GM21423 (cell line): ENCODE results near the gene ZNF775.
A peak's percentile ranks its signal among the peaks of the same experiment; 100 is the strongest.

Experiments
- ATAC-seq: cut with Tn5 transposase; IDR thresholded peaks from one replicate; pipeline ENCODE4 v1.9.1; 2021; ENCODE audit warnings: mild to moderate bottlenecking, moderate library complexity; ENCODE audit not compliant: unreplicated experiment

ZNF775 gene

DNA sequence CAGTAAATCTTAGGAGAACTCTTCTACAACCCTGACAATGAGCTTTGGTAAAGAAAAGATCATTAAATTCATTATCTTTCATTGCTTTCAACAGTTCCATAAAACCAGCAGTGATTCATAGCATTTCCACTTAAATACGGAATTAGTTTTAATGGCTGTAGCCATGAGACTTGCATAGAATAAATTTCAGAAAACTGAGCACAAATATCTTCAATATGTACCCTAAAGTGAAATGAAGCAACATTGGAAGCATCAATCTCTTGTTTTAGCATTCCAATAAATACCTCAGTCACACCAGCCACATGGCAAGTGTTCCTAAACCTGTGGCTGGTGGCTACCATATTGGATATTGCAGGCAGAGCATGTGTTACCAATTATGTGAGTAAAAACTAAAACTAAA is 34.1 kb upstream of the ZNF775 start:
- ATAC-seq = no peak

DNA sequence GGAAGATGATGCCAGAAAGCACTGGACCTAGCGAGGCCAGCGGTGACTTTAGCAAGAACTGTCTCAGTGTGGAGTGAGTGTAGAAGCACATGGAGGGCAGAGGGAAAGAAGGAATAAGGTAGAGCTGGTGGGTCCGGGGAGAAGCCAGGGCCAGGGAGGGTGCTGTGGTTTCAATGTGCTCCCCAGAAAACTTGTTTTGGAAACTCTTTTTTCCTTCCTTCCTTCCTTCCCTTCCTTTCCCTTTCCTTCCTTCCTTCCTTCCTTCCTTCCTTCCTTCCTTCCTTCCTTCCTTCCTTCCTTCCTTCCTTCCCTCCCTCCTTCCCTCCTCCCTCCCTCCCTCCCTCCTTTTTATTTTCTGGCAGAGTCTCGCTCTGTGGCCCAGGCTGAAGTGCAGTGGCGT is 32.2 kb upstream of the ZNF775 start:
- ATAC-seq = no peak

DNA sequence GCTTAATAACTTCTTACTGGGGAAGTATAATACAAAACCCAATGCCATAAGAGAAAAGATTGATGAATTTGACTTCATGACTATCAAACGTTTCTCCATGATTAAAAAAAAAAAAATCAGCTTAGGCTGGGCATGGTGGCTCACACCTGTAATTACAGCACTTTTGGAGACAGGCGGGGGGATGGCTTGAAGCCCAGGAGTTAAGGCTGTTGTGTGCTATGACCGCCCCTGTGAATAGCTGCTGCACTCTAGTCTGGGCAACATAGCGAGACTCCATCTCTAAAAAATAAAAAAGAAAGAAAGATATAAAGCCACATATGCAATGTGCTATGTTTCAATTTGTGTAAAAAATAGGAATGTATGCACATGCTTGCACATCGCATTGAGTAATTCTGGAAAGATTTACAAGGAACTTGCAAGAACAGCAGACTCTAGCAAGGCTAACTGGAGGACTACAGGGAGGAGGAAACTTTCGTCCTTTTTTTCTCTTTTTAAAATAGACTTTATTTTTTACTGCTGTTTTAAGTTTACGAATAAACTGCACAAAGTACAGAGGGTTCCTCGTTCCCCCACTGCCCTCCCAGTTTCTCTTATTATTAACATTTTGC is 27.4 kb upstream of the ZNF775 start:
- ATAC-seq = no peak

DNA sequence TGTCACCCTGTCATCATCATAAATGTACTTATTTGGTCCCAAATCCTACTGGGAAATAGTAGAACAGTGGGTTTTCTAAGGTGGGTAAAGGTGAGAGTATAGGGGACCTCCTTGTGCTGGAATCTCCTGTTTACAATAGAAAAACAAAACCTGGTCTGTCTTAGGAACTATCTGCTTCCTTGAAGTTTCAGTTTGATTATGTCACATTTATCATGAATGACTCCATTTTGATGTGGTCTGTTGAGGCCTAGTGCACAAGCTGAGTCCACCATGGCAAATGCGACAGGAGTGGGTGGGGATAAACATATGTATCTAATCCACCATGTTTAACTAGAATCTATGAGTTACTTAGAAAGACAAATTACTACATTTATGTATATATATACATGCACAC is 23.5 kb upstream of the ZNF775 start:
- no peak for ATAC-seq

DNA sequence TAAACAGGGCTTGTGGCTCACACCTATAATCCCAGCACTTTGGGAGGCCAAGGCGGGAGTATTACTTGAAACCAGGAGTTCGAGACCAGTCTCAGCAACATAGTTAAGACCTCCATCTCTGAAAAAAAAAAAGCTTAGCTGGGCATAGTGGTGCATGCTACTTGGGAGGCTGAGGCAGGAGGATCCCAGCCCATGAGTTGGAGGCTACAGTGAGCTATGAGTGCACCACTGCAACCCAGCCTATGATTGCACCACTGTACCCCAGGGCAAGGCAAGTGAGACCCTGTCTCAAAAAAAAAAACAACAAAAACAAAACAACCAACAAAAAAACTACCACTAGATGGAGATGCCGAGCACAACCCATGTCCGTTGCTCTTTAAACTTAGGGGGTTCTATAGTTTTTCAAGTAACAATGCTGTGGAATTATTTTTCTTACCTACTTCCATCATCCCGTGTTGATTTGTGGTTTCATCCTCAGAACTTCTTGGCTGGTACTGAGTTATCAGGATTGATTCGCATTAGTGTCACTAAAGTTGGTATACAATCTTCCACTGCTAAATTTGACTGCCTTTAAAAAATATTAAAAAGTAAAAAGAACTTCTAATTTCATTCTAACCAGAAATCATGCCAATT is 22.7 kb upstream of the ZNF775 start:
- no peak for ATAC-seq

DNA sequence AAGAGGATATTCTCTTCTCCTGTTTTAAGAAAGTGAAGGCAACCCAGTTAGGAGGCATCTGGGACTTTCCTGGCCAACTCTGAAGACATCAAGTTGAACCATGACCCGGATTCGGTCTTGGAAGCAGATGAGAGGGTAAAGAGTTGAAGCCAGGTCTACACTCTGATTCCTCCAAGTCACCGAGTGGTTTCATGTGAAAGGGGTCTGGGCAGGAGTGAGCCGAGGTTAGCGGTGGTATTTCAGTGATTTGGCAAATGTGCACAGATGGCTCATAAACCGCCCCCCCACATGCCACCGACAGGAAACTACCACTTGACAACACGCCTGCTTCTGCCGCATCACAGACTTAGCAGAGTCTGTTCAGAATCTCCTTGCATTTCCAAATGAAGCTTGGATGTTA is 21.9 kb upstream of the ZNF775 start:
- peak; percentile 44 for ATAC-seq

DNA sequence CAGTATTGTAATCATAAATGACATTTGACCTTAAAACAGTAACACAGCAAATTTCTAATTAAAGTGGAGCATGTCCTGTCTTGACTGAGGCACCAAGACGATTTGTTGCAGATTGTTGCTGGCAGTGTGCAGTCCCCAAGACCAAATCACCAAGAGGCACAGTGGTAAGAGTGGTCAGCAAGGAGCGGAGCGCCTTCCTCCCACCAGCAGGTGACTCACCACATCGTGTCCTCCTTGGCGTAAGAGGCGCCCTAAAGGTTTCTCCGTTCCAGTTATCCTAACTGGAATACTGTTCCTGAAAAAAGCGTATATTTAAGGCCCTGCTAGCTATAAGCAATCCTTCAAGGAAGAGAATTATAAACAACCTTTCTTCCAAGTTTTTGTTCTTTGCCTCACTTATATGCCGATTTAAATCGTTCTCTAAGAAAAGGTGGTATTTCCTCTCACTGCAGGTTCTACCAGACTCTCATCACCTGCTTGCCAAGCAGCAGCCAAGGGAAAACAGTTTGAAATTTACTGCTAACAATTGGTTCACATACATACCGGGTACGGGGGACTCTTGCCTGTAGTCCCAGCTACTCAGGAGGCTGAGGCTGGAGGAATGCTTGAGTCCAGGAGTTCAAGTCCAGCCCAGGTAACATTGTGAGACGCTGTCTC is 21.2 kb upstream of the ZNF775 start:
- ATAC-seq = peak; percentile 32

DNA sequence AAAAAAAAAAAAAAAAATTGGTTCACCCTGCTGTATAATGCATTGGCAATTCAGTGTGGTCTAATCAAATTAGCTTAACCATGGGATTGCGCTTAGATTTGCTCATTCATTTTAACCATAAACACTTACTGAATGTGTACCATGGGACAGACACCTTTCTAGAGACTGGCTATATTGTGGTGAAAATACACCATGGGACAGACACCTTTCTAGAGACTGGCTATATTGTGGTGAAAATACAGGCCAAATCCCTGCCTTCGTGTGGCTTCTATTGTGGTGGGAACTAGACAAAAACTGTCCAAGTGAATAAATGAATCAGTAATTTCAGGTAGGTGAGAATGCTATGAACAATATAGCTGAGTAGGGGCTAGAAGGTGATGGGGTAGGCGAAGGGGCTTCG is 20.7 kb upstream of the ZNF775 start:
- no peak for ATAC-seq

DNA sequence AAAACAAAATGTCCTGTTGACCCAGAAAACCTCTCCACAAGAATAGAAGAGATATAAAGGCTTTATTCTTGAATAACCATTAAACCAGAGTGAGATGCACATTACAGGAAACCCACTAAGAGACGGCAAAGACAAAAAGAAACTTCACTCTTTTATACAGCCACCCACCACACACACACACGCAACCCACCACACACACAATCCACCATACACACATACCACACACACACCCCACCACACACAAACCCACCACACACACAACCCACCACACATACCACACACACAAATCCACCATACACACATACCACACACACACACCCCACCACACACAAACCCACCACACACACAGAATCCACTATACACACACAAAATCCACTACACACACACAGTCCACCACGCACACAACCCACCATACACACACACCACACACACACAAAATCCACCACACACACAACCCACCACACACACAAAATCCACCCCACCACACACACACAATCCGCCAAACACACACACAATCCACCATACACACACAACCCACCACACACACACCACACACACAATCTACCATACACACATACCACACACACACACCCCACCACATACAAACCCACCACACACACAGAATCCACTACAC is 20.0 kb upstream of the ZNF775 start:
- ATAC-seq = no peak

DNA sequence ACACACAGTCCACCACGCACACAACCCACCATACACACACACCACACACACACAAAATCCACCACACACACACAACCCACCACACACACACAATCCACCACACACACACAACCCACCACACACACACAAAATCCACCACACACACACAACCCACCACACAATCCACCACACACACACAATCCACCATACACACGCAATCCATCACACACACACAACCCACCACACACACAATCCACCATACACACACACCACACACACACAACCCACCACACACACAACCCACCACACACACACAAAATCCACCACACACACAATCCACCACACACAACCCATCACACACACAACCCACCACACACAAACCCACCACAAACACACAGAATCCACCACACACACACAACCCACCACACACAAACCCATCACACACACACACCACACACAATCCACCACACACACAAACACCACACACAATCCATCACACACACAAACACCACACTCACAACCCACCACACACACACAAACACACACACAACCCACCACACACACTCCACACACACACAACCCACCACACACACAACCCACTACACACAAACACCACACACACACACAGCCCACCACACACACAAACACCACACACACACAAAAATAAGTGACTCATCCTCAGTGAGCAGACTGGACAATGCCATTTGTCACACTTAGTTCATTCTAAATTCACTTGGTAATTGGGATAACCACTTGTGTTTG is 19.3 kb upstream of the ZNF775 start:
- no peak for ATAC-seq

DNA sequence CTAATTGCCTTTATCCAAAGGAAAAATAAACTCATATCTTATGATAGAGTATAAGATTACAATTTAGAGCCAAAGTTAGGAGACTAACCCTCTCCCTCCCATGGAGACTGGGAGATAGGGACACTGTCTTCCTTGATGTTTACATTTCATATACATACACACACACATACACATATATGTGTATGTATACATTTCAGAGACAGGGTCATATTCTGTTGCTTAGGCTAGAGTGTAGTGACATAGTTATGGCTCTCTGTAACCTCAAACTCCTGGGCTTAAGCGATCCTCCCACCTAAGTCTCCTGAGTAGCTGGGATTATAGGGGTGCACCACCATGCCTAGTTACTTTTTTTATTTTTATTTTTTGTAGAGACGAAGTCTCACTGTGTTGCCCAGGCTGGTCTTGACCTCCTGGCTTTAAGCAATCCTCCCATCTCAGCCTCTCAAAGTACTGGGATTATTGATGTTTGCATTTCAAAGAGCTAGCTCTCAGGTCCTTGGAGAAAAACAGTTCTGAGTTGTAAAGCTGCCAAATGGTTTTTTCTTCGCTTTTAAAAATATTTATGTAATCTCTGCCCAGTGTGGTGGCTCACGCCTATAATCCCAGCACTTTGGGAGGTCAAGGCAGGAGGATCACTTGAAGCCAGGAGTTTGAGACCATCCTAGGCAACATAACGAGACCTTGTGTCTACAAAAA is 18.6 kb upstream of the ZNF775 start:
- ATAC-seq = no peak

DNA sequence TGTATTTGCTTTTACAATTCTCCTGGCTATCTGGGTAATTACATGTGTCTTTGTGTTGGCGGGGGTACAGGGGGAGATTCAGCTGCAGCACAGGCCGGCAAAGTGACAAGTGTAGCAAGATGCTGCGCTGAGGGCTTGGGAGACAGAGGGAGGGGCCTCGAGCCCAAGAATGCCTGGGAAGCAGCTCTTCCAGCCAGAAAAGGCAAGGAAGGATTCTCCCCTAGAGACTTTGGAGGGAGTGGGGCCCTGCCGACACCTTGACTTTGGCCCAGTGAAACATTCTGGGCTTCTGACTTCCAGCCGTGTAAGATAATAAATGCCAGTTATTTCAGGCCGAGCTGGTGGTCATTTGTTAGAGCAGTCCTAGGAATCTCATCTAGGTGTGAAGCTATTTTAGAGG is 17.7 kb upstream of the ZNF775 start:
- no peak for ATAC-seq

DNA sequence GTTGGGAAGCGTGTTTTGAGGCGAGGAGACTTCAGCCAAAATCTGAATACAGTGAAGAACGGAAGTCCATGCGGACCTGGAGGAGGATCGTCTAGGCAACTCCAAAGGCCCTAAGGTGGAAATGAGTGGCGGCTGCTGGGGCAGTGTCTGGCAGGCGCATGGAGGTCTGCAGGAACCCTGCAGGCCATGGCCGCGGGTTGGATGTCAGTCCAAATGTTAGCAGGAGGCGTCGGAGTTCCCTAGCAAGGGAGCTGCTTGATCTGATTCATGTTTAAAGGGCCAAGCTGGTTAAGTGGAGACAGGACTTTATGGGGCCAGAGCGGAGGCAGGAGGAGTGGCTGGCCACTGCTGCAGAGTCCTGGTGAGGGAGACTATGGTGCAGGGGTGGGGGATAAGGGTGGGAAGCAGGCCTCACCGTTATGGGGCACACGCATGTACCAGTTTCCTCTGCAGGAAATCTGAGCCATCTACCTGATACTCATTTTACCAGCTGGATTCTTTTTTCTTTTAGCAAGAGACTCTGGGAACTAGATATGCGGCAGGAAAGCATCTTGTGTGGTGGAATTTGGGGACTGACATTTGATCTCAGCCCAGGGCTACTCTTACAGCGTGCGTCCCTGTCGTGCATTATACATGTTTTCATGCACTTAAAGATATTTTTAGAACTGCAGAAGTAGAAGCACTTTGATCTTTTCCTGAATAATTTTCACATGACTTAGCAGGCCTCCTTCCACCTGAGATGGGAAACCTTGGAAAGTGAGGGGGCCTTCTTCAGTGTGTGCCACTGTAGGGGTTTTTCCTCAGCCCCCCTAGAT is 17.1 kb upstream of the ZNF775 start:
- ATAC-seq = no peak

DNA sequence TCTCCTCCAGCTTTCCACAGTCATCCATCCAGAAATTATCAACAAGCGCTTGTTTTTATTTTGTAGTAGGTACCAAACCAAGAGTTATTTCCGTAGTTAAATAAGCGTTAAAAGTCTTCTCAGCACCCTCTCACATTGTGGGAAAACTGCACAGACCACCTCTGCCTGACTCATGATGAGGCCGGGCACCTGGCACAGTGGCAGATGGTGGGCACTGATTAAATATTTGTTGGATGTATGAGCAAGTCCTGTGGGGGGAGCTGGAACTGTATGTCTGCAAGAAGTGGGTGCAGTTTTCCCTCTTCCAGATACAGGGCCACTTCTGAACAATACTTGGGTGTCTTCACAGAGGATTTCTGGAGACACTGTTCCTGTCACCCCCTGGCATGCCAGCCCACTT is 15.8 kb upstream of the ZNF775 start:
- ATAC-seq = no peak

DNA sequence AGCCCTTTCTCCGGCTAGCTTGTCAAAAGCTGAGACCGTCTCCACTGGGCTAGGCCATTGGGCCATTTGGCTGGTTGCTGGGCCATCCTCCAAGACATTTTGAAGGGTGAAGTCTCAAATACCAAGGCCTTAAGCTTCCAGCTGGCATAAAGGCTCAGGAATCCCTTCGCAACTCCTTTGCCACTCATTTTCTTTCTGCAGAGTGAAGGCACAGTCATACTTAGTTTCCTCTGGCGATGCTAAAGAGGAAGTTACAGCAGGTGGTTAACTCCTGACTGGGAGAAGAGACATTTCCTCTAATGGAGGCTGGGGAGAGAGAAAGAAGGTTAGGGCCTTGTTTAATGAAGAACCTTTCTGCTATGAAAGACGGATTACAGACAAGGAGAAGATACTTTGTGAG is 15.3 kb upstream of the ZNF775 start:
- ATAC-seq = peak; percentile 26

DNA sequence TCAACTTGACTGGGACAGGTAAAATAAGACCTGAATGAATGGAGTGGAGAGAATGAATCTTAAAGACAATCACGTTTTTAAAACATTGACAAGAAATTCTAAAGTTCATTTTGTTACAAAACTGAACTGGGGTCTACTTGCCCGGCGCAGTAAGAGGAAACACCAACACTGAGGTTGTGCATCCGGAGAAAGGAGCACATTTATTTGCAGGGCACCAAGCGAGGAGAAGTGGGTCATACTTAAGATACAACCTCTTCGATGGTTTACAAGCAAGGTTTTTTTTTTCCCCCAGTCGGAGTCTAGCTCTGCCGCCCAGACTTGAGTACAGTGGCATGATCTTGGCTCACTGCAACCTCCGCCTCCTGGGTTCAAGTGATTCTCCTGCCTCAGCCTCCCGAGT is 13.9 kb upstream of the ZNF775 start:
- no peak for ATAC-seq

DNA sequence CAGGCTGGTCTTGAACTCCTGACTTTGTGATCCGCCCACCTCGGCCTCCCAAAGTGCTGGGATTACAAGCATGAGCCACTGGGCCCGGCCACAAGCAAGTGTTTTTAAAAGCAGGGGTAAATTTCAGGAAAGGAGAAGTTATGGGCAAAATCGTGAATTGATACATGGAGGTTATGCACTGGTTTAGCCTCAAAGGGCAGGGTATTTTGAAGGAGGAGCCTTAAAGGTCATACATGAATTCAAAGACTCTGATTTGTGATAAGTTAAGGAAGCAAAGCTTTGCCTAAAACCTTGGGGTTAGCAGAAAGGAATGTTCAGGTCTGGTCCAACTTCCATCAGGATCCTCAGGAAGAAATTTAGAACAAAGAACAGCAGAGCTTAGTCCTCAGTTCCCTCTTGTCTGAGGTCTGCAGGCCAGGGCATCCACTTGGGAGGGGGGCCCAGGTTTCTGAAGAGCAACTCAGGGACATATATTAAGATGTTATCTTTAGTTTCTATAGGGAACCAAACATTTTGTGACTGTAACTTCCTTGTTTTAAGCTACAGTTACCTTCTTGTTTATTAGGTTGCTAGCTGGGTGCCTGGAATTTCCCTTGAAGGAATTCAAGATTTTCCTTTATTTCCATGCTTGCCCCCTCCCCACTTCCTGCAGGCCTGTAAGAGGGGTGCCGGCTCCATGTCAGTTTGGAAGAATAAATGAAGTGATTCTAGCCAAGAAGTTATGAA is 13.3 kb upstream of the ZNF775 start:
- no peak for ATAC-seq

DNA sequence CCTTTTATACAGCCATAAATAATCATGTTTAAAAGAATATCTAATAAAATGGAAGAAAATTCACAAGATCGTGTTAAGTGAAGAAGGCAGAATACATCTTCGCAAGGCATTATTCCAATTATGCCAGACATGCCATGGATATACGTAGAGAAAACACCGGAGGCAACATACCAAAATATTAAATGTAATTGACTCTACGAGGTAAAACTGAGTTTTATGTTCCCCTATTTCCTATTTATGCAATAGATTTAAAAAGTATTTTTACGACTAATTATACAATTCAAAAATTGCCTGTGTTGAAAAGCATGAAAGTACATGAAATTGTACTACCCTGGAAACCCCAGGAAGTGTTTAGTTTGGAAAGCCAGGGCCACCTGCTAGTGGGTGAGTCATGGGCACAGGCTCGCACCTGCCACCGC is 11.4 kb upstream of the ZNF775 start:
- no peak for ATAC-seq
